ENCODE measurements around the gene KIF2A.

KIF2A gene

GRCh38 chr5:62371409-62371808, 65.4 kb downstream of the KIF2A start:
- Histone ChIP-seq H3F3A (ENCODE audit: insufficient read depth, low read length) (no peaks in the 10 kb centered on the region), H3K4me2 (ENCODE audit: low read length) (no peak overlapping the region), H3K9me2 (ENCODE audit: low read depth, low read length) (no peaks in the 10 kb centered on the region), H4K20me1 (ENCODE audit: insufficient read depth, low read length) (no peaks in the 10 kb centered on the region), H3K4me3 (ENCODE audit: low read depth, low read length, poor library complexity, severe bottlenecking) (no peak overlapping the region), H3K9ac (ENCODE audit: low read length) (no peak overlapping the region), H3K79me2 (ENCODE audit: insufficient read depth, low read length) (no peaks in the 10 kb centered on the region), H3K36me3 (ENCODE audit: insufficient read depth, low read length) (peaks cover 67% of the 10 kb centered on the region), H3K4me1 (ENCODE audit: insufficient read depth, low read length, severe bottlenecking) (no peaks in the 10 kb centered on the region), H3K27me3 (ENCODE audit: insufficient read depth, low read length) (no peaks in the 10 kb centered on the region), H3K9me3 (ENCODE audit: low read length) (no peaks in the 10 kb centered on the region), H2AFZ (ENCODE audit: low read length) (no peak overlapping the region), H3K27ac (ENCODE audit: low read depth, low read length, poor library complexity, severe bottlenecking) (no peak overlapping the region)
- TF ChIP-seq EZH2 (IDR thresholded peaks at IDR 0.05; ENCODE audit: borderline replicate concordance, low read length) (no peak), CTCF (IDR thresholded peaks at IDR 0.05; ENCODE audit: low read length) (no peak)

GRCh38 chr5:62372600-62372999, 66.6 kb downstream of the KIF2A start:
- Histone ChIP-seq H3K27ac (ENCODE audit: low read depth, low read length, poor library complexity, severe bottlenecking) (no peak overlapping the region), H3F3A (ENCODE audit: insufficient read depth, low read length) (no peaks in the 10 kb centered on the region), H4K20me1 (ENCODE audit: insufficient read depth, low read length) (no peaks in the 10 kb centered on the region), H3K4me1 (ENCODE audit: insufficient read depth, low read length, severe bottlenecking) (no peaks in the 10 kb centered on the region), H3K9me3 (ENCODE audit: low read length) (no peaks in the 10 kb centered on the region), H3K4me3 (ENCODE audit: low read depth, low read length, poor library complexity, severe bottlenecking) (no peak overlapping the region), H2AFZ (ENCODE audit: low read length) (no peak overlapping the region), H3K27me3 (ENCODE audit: insufficient read depth, low read length) (no peaks in the 10 kb centered on the region), H3K9ac (ENCODE audit: low read length) (no peak overlapping the region), H3K4me2 (ENCODE audit: low read length) (no peak overlapping the region), H3K36me3 (ENCODE audit: insufficient read depth, low read length) (peaks cover 69% of the 10 kb centered on the region), H3K79me2 (ENCODE audit: insufficient read depth, low read length) (no peaks in the 10 kb centered on the region), H3K9me2 (ENCODE audit: low read depth, low read length) (no peaks in the 10 kb centered on the region)
- no peak for TF ChIP-seq EZH2 (IDR thresholded peaks at IDR 0.05; ENCODE audit: borderline replicate concordance, low read length)
- TF ChIP-seq CTCF (IDR thresholded peaks at IDR 0.05; ENCODE audit: low read length): no peak

GRCh38 chr5:62373382-62373781, 67.4 kb downstream of the KIF2A start:
- TF ChIP-seq CTCF (IDR thresholded peaks at IDR 0.05; ENCODE audit: low read length) (no peak), EZH2 (IDR thresholded peaks at IDR 0.05; ENCODE audit: borderline replicate concordance, low read length) (no peak)
- Histone ChIP-seq H3K9me3 (ENCODE audit: low read length) (no peaks in the 10 kb centered on the region), H3K9me2 (ENCODE audit: low read depth, low read length) (no peaks in the 10 kb centered on the region), H3F3A (ENCODE audit: insufficient read depth, low read length) (no peaks in the 10 kb centered on the region), H3K27ac (ENCODE audit: low read depth, low read length, poor library complexity, severe bottlenecking) (no peak overlapping the region), H3K79me2 (ENCODE audit: insufficient read depth, low read length) (no peaks in the 10 kb centered on the region), H2AFZ (ENCODE audit: low read length) (no peak overlapping the region), H4K20me1 (ENCODE audit: insufficient read depth, low read length) (no peaks in the 10 kb centered on the region), H3K4me2 (ENCODE audit: low read length) (no peak overlapping the region), H3K36me3 (ENCODE audit: insufficient read depth, low read length) (peaks cover 77% of the 10 kb centered on the region), H3K4me3 (ENCODE audit: low read depth, low read length, poor library complexity, severe bottlenecking) (no peak overlapping the region), H3K27me3 (ENCODE audit: insufficient read depth, low read length) (no peaks in the 10 kb centered on the region), H3K4me1 (ENCODE audit: insufficient read depth, low read length, severe bottlenecking) (no peaks in the 10 kb centered on the region), H3K9ac (ENCODE audit: low read length) (no peak overlapping the region)

Data from OCI-LY1 (cell line).